Astrocyte (in vitro differentiated cells and primary cell): ENCODE data around the gene FIZ1.
"Not testable (repeated sequence)": the region's sequence is repeated elsewhere in the genome, so short reads cannot be mapped to it uniquely, and the experiment has no call there.

Experiments used
- CTCF ChIP-seq: IDR thresholded peaks from 2 replicates; pipeline ENCODE4 v1.5.1; 2011; ENCODE audit warnings: low read depth, mild to moderate bottlenecking, inconsistent platforms, low read length, moderate library complexity; ENCODE audit not compliant: insufficient read depth
- EZH2 ChIP-seq: IDR thresholded peaks from 2 replicates; pipeline ENCODE4 v1.6.1; 2012; ENCODE audit warnings: mild to moderate bottlenecking, low read length, inconsistent platforms; ENCODE audit not compliant: insufficient read depth

GRCh38 chr19:55583897-55584296 is 15.4 kb downstream of the FIZ1 start:
- TF ChIP-seq EZH2, CTCF: not testable (repeated sequence)
